ENCODE results near the gene RPL38.
A peak's percentile ranks its signal among the peaks of the same experiment; 100 is the strongest.

RPL38 gene

DNA sequence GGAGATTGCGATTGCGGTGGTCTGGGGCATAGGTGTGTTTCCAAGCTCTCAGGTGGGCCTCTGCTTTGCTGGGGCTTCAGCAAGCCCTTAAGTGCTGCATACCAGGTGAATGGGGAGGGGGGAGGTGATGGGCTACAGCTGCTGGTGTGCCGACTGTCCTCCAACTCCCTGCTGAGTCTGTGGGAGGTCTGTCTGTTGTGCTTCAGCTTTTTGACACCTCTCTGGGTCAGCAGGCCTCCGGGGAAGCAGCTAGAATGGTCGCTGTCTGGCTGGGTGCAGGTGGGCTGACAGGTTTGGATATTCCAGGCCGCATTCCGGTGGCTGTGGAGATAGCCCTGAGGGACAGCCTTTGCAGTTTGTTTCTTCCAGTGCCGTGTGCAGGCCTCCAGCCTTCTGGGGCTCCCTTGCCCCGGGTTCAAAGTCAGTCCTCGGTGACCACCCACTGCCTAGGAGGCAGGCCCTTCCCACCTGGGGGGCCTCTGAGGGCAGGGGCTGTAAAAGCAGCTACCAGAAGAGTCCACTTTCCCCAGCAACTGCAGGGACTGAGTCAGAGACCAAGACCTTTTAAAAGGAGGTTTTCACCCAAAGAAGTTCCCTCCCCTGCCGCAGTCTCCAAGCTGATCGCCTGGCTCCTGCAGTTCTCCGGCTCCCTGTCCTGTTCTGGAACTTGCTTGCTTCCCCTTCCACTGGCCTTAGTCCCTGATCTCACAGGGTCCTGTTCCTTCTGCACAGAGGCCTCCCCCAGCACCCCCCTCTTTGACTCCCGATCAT is 7.8 kb downstream of the RPL38 start:
- DNase-seq: peak; percentile 67

- DNase-seq: peak; percentile 67
These were observed 8.4 kb downstream of the RPL38 start for GRCh38 chr17:74211912-74212208.

GRCh38 chr17:74212209-74212912 is 8.9 kb downstream of the RPL38 start:
- DNase-seq: peak; percentile 58

DNA sequence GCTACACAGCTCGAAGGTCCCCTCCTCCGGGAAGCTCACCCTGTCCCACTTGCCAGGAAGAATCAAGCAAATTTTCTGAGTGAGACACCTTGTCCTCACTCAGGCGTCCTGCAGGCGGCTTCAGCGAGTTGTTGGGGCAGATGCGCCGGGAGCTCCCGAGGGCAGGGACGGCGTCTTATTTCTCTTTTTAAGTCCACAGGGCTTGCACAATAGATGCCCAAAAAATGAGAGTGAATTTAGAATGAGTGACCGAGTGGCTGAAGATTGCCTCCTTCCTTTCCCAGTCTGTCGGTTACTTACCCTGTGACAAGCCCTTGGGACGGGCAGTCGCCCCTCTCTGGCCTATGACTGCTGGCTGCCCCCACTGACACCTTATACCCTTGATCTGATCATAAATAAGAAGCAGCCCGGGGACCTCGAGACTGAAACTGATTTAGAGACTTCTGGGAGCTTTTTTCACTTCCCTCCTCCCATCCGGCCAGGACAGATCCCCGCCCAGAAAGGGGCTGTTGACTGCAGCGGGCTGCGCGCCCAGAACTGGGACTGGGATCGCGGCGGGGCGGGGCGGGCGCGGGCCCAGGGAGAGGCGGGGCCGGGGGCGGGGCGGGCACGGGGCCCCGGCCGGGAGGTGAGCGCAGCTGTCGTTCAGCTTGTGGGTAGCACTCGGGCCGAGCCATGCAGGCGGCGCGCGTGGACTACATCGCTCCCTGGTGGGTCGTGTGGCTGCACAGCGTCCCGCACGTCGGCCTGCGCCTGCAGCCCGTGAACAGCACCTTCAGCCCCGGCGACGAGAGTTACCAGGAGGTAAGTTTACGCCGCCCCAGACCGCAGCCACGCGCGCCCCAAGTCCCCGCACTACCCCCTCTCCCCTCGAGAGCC is 9.7 kb downstream of the RPL38 start, which contains the start of gene TTYH2:
TSS of gene TTYH2 (plus strand) at position 659 of the 879 bp plus-strand sequence. CDS start at position 676, 17 bp downstream.
- peak; percentile 95 for DNase-seq

DNA sequence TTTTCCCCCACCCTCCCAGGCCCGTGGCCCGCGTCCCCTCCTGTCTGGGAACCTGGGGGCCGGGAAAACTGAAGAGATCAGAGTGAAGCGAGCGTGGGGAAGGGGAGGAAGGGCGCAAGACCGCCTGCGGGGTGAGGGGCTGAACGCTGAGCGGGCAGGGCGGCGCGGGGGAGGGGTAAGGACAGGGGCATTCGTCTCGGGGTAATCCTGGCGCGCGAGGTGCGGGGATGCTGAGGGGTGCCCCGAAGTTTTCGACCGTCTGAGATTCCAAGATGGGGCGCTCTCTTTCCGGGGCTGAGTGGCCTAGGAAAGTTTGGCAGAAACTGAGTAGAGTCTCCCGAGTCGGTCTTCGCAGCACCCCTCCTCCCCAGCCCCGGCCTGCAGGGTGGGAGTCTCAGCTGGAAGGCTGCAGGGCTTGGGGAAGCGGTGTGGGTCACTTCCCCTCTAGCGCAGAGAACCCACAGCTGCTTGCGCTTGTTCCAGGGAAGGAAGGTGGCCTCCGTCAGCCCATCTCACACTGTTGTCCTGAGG is 10.4 kb downstream of the RPL38 start:
- peak; percentile 67 for DNase-seq

DNA sequence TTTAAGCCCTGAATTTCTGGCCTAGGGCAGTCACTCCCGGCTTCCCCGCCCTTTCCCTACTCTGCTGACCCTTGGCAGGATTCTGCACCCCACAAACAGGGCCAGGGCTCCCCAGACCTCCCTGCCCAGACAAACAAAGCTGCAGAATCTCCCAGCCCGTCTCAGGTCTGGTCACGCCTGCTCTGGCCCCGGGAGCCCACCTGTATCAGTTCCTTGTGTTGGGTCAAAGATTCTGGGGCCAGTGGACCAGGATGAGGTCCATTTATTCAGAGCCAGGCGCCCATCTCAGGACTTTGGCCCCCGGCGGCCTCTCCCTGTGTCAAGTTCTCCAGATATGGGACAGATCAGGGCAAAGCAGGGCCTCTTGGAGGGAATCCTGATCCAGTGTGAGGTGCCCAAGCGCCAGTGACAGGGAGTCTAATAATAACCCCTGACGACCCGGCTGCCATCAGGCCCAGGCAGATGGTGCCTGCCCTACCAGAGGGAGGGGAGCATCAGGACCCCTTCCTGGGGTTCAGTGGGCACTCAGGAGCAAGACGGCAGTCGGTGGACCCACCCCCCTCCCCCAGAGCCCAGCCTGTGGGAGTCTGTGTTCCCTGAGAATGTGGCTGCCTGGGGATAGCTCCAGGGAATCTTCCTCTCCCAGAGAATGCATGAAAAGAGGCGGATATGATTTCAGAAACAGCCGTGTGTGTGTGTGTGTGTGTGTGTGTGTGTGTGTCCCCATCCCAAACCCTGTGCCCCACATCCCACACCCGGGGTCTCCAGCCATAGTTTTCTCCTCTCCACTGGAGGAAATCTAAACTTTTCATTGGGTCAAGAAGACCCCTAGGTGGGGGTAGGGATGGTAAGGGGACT is 11.2 kb downstream of the RPL38 start:
- DNase-seq: peak; percentile 57

DNA sequence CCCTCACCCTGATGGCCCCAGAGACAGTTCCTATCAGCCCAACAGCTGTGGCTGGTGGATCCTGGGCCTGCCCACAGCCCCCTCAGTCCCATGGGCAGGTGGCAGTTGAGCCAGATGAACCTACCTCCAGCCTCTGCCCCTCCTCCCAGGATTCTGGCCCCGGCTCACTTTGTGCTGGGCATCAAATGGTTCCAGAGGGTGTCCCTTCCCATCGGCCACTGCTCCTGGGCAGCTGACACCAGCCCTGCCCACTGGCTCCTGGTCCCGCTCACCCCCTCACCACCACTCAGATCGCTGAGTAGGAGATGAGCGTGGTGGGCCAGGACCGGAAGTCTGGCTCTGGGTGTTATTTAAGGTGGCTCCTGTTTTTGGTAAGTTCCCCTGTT is 11.9 kb downstream of the RPL38 start:
- DNase-seq: no peak

- no peak for DNase-seq
These were observed 13.0 kb downstream of the RPL38 start for GRCh38 chr17:74216505-74216904.

DNA sequence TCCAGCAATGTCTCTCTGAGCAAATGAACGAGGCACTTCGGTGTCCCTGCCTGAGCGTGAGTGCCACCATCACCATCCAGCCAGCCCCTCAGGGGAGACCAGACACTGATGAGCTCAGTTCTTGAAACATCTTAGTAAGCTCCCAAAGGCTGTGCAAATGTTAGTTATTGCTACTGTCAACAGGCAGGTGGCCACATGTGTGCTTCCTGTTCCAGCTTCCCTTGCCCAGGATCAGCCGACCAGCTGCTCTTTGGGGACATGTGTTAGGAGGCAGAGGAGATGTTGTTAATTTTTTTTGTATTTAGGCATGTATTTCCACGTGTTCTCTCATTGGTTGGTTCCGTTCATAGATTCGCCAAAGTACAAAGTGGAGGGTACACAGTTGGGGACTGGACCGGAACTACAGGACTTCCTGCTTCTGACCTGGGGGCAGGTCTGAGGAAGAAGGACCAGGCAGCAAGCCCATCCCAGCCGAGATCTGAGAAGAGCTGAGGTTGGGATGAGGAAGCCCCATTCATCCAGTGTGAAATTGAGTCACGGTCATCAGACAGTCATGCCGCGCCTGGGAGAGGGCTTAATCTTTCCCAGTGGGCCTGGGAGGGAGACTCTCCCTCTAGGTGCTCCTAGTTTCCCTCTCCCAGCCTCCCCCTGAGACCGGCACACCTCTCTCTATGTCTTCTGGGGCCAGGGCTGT is 13.7 kb downstream of the RPL38 start:
- peak; percentile 24 for DNase-seq

- no peak for DNase-seq
These were observed 14.4 kb downstream of the RPL38 start for GRCh38 chr17:74217888-74218287.

DNA sequence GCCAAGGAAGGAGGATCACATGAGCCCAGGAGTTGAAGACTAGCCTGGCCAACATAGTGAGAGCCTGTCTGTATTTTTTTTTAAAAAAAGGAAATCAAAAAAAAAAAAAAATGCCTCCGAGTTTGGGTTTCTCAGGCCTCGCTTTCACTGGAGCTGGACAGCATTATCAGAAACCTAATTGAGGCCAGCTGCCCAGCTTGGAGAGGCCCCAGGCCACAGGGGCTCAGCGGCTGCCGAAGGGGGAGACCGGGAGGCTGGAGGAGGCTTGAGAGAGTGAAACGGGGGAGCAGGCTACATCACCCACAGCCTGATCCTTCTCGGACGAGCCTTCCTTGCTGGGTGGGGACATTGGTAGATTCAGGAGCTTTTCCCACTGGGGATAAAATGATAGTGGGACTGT is 15.0 kb downstream of the RPL38 start:
- DNase-seq: no peak

DNA sequence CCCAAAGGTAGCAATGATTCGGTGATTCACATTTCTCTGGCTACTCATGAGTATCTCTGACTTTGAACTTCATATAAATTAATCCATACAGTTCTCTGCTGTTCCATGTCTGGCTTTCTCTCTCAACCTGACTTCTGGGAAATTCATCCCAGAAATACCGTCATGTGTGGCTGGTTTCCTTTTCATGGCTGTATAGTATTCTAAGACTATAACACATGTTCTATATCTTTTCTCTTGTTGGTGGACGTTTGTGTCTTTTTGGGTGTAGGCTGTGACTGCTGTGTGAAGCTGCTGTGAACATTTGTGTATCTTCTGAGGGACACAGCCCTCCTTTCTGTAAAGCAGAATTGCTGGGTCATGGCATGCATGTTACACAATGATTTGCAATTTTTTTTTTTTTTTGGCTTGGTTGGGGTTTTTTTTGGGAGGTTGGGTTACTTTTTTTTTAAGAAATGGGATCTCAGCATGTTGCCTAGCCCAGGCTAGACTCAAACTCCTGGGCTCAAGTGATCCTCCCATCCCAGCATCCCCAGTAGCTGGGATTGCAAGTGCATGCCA is 16.2 kb downstream of the RPL38 start:
- DNase-seq: no peak

- DNase-seq: no peak
These were observed 16.7 kb downstream of the RPL38 start for GRCh38 chr17:74220219-74220618.

GRCh38 chr17:74220946-74221818 is 17.7 kb downstream of the RPL38 start:
- no peak for DNase-seq

DNA sequence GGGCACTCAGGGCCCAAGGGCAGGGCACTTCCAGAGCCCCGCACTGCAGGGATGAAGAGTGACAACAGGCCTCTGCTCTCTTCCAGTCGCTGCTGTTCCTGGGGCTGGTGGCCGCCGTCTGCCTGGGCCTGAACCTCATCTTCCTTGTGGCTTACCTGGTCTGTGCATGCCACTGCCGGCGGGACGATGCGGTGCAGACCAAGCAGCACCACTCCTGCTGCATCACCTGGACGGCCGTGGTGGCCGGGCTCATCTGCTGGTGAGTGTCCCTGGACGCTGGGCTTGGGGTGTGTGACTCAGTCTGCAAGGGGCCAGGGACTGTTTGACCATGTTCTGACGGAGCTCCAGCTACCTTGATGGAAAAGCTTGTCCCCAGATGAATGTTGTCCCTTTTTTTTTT is 18.9 kb downstream of the RPL38 start:
- no peak for DNase-seq

- DNase-seq: no peak
These were observed 20.4 kb downstream of the RPL38 start for GRCh38 chr17:74223901-74224300.

DNA sequence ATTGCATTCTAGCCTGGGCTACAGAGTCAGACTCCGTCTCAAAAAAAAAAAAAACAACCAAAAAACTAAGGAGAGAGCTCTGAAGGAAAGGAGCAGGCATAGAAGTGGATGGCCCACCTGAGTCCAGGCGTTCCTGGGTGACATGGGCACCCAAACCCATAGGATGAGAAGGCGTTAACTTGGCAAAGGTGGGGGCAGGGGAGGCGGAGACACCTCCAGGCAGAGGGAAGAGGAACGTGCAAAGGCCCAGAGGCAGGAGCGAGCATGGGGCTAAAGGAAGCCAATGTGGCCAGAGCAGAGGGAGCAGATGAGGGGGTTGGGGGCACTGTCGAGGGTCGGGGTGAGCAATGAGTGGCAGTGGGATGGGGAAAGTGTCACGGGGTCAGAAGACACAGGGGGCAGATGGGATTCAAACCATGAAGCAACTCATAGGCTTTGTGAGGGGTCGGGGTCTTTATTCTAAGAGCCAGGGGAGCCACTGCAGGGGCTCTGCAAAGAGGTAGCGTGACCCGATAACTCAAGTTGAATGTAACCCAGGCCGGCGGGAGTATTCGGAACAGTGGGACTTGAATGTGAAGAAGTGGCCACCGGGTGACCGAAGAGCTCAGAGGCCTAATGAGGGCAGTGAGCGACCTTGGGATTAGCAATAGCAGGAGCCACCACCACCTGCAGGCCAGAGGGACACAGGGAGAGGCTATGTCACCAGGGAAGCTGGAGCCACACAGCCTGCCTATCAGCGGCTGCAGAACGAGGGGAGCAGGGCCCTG is 21.7 kb downstream of the RPL38 start:
- DNase-seq: no peak

DNA sequence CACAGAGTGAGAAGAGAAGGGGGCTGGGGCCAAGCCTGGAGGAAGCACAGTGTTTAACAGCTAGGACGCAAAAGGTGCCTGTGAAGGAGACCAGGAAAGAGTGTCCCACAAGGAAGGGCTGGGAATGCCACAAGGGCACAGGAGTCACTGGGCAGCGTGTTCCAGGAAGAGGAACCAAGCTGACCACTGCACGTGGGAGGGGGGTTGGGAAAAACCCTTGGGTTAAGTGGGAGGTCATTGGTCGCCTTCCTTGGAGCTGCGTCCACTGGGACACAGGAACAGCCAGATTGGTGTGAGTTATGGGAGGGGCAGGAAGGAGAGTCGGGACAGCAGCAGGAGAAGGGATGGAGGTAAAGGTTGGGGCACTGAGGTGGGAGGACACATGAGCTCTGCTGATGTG is 22.8 kb downstream of the RPL38 start:
- DNase-seq: no peak

GRCh38 chr17:74227271-74228080 is 24.0 kb downstream of the RPL38 start:
- no peak for DNase-seq
